GM21619 (cell line): ENCODE measurements around the gene DDTL.

Experiments
- ATAC-seq: cut with Tn5 transposase; IDR thresholded peaks from one replicate; pipeline ENCODE4 v1.9.1; 2021; ENCODE audit not compliant: unreplicated experiment

The DDTL gene

GRCh38 chr22:24005201-24005600 is 38.5 kb downstream of the DDTL start, which contains the start of gene GSTT4:
Gene GSTT4, minus strand, starts transcription at chr22:24005453. Its CDS starts 97 bp downstream, at chr22:24005356.
- no peak for ATAC-seq

GRCh38 chr22:24006207-24006913 is 39.7 kb downstream of the DDTL start:
- ATAC-seq: no peak

- ATAC-seq: no peak
Observed at GRCh38 chr22:24006914-24007214, 40.2 kb downstream of the DDTL start.

GRCh38 chr22:24007253-24008021 is 40.7 kb downstream of the DDTL start:
- no peak for ATAC-seq

- ATAC-seq: no peak
Observed at GRCh38 chr22:24008022-24008283, 41.3 kb downstream of the DDTL start.

- no peak for ATAC-seq
Observed at GRCh38 chr22:24008381-24009226, 41.9 kb downstream of the DDTL start.

GRCh38 chr22:24009227-24010017 is 42.7 kb downstream of the DDTL start:
- ATAC-seq: no peak

- ATAC-seq: no peak
Observed at GRCh38 chr22:24010018-24010391, 43.3 kb downstream of the DDTL start.

- peak; percentile 2 for ATAC-seq
Observed at GRCh38 chr22:24011735-24012068, 45.0 kb downstream of the DDTL start.

GRCh38 chr22:24016156-24016555 is 49.5 kb downstream of the DDTL start:
- no peak for ATAC-seq

GRCh38 chr22:24021304-24021703 is 54.6 kb downstream of the DDTL start:
- ATAC-seq: no peak
